ENCODE measurements around the gene SECISBP2L. TPM values are rescaled to one million over a fixed set of nuclear protein-coding genes. Genes with fewer than 3 reads are reported as not detected.

Gene SECISBP2L, protein sequence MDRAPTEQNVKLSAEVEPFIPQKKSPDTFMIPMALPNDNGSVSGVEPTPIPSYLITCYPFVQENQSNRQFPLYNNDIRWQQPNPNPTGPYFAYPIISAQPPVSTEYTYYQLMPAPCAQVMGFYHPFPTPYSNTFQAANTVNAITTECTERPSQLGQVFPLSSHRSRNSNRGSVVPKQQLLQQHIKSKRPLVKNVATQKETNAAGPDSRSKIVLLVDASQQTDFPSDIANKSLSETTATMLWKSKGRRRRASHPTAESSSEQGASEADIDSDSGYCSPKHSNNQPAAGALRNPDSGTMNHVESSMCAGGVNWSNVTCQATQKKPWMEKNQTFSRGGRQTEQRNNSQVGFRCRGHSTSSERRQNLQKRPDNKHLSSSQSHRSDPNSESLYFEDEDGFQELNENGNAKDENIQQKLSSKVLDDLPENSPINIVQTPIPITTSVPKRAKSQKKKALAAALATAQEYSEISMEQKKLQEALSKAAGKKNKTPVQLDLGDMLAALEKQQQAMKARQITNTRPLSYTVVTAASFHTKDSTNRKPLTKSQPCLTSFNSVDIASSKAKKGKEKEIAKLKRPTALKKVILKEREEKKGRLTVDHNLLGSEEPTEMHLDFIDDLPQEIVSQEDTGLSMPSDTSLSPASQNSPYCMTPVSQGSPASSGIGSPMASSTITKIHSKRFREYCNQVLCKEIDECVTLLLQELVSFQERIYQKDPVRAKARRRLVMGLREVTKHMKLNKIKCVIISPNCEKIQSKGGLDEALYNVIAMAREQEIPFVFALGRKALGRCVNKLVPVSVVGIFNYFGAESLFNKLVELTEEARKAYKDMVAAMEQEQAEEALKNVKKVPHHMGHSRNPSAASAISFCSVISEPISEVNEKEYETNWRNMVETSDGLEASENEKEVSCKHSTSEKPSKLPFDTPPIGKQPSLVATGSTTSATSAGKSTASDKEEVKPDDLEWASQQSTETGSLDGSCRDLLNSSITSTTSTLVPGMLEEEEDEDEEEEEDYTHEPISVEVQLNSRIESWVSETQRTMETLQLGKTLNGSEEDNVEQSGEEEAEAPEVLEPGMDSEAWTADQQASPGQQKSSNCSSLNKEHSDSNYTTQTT
- total RNA-seq (2021; ENCODE audit: unreplicated experiment) (40.5 TPM), Bru-seq, nascent RNA (percentile 84 among the genes with signal in this experiment), BruChase-seq, experiment 1, labeled RNA remaining after a 2-hour chase (percentile 89 among the genes with signal in this experiment), BruChase-seq, experiment 2, labeled RNA remaining after a 6-hour chase (percentile 91 among the genes with signal in this experiment)
- polyA plus RNA-seq (2012; ENCODE audit: insufficient read length), result 14.2 TPM
- long read RNA-seq, full-length matches to known transcripts, result 1 of 12 reads
- long read RNA-seq, partial matches to known transcripts, result 8 of 12 reads
- long read RNA-seq, other reads (novel, unspliced or antisense), result 3 of 12 reads

DNA sequence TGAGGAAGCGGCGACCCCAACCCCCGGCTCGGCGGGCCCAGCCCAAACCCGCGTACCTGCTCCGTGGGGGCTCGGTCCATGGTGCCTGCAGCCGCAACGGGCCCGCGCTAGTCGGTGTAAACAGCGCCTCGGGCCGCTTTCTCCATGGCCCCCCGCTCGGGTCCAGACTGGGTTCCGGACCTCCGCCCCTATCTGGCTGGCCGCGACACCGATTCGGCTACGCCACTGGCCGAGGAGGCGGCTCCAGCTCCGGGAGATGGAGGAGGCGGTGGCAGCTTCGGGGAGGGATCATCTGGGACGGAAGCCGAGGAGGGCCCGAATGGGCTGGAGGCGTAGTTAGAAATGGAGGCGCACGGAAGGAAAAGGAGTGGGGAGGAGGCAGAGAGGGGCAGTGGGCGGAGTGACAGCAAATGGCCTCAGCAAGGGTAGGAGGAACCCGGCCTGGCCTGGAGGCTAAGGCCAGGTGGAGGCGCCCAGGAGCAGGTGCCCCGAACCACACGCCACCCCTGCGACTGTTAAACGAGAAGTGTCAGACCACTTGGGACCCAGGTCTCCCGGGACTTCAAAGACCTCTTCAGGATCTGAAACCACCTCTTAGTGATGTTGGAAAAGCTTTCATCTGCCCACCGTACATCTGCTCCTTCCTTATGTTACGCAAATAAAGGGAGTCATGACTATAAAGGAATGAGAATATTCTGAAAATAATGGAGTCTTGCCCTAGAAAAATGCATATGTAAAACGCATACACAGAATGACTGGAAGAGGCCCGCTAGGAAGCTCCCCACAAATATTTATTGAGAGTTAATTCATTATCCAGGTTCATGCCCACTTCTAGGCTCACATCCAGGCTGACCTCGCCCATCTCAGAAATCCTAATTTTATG lies at the start of gene SECISBP2L:
SECISBP2L (minus strand) TSS at position 227 of the 883 bp plus-strand sequence; CDS start at position 80, 147 bp downstream.
- Histone ChIP-seq H3K36me3 (ENCODE audit: control insufficient read depth, insufficient read depth, low read length) (peaks cover 10% of the 10 kb centered on the region; the same call in 1 of the 2 replicates), H3K9me3 (ENCODE audit: control insufficient read depth, insufficient read depth, low read depth, low read length) (no peaks in the 10 kb centered on the region), H3K27ac (ENCODE audit: low read length) (peak within 1 kb of the TSS; percentile 95), H3K27me3 (ENCODE audit: control insufficient read depth, insufficient read depth, low read length) (no peaks in the 10 kb centered on the region), H3K4me3 (ENCODE audit: low read depth in 2 of 2, low read length in 2 of 2) (peak within 1 kb of the TSS; percentile 78 to 98), H3K4me1 (ENCODE audit: control insufficient read depth, insufficient read depth, low read length) (peaks cover 9% of the 10 kb centered on the region)
- BruUV-seq (replicated peaks), result no TSS peak
- ChIA-PET CTCF (interaction anchor here (0.7 to 1.3 kb wide), 2 partner anchors 18 to 71 kb away, joined by 3 read pairs; no protein-coding TSS in a partner anchor), POLR2A (interaction anchor here (0.5 to 1.1 kb wide), 2 partner anchors 35 to 60 kb away, joined by 3 to 8 read pairs; no protein-coding TSS in a partner anchor)
- ATAC-seq (peak; percentile 97), DNase-seq (ENCODE audit: low read depth, low spot score) (peak; percentile 72)
- intact Hi-C loops (cut with micrococcal nuclease; ENCODE audit: unreplicated experiment), result no loop called here
- TF ChIP-seq, protein P1, sequence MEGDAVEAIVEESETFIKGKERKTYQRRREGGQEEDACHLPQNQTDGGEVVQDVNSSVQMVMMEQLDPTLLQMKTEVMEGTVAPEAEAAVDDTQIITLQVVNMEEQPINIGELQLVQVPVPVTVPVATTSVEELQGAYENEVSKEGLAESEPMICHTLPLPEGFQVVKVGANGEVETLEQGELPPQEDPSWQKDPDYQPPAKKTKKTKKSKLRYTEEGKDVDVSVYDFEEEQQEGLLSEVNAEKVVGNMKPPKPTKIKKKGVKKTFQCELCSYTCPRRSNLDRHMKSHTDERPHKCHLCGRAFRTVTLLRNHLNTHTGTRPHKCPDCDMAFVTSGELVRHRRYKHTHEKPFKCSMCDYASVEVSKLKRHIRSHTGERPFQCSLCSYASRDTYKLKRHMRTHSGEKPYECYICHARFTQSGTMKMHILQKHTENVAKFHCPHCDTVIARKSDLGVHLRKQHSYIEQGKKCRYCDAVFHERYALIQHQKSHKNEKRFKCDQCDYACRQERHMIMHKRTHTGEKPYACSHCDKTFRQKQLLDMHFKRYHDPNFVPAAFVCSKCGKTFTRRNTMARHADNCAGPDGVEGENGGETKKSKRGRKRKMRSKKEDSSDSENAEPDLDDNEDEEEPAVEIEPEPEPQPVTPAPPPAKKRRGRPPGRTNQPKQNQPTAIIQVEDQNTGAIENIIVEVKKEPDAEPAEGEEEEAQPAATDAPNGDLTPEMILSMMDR (IDR thresholded peaks at IDR 0.05), result peak; percentile 74
- TF ChIP-seq, protein P2, sequence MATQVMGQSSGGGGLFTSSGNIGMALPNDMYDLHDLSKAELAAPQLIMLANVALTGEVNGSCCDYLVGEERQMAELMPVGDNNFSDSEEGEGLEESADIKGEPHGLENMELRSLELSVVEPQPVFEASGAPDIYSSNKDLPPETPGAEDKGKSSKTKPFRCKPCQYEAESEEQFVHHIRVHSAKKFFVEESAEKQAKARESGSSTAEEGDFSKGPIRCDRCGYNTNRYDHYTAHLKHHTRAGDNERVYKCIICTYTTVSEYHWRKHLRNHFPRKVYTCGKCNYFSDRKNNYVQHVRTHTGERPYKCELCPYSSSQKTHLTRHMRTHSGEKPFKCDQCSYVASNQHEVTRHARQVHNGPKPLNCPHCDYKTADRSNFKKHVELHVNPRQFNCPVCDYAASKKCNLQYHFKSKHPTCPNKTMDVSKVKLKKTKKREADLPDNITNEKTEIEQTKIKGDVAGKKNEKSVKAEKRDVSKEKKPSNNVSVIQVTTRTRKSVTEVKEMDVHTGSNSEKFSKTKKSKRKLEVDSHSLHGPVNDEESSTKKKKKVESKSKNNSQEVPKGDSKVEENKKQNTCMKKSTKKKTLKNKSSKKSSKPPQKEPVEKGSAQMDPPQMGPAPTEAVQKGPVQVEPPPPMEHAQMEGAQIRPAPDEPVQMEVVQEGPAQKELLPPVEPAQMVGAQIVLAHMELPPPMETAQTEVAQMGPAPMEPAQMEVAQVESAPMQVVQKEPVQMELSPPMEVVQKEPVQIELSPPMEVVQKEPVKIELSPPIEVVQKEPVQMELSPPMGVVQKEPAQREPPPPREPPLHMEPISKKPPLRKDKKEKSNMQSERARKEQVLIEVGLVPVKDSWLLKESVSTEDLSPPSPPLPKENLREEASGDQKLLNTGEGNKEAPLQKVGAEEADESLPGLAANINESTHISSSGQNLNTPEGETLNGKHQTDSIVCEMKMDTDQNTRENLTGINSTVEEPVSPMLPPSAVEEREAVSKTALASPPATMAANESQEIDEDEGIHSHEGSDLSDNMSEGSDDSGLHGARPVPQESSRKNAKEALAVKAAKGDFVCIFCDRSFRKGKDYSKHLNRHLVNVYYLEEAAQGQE (IDR thresholded peaks at IDR 0.05; ENCODE audit: insufficient read depth in 1 of 2, low read depth in 2 of 2, low read length in 1 of 2), result no peak
- TF ChIP-seq SIN3A (IDR thresholded peaks at IDR 0.05; ENCODE audit: borderline replicate concordance, insufficient read depth, low read depth, low read length), result peak; percentile 78; the same call in 1 of the 2 replicates
- peak; percentile 84; the same call in 1 of the 2 replicates for TF ChIP-seq POLR2AphosphoS5 (IDR thresholded peaks at IDR 0.05; ENCODE audit: low read depth, low read length)
- TF ChIP-seq TCF7L2 (IDR thresholded peaks at IDR 0.05; ENCODE audit: low read depth, low read length), result peak; percentile 84; the same call in 1 of the 2 replicates
- in situ Hi-C loops (cut with HindIII; ENCODE audit: low pct_unique_long_range_greater_than_20kb, low sequenced_read_pairs), result no loop called here
